H1 (cell line): ENCODE results near the gene NARS2. TPM values are rescaled to one million over a fixed set of nuclear protein-coding genes. Genes with fewer than 3 reads are reported as not detected.

Experiments
- CTCF ChIA-PET: fragments of 300-600 bp; sonication (Branson Sonifier 250); formaldehyde crosslinking; loops from one replicate; lab custom pipeline; 2021; ENCODE audit not compliant: partially characterized antibody; lab: Charles Lee
- POLR2A ChIA-PET: fragments of 300-600 bp; sonication (Branson Sonifier 250); formaldehyde crosslinking; loops from one replicate; lab custom pipeline; 2021; ENCODE audit warnings: inconsistent platforms; ENCODE audit not compliant: partially characterized antibody; lab: Charles Lee
- DNase-seq, 2 experiments: peaks; one replicate each; pipeline versions ENCODE4 v3.0.0 to v3.0.0-alpha.2; 2010 to 2022; ENCODE audit warnings: low spot score in 2 of 2, low read depth in 1 of 2, mixed read lengths in 1 of 2
- FAIRE-seq: peaks from 2 replicates; lab custom pipeline; 2011; peaks lifted over from hg19 to GRCh38; lab: Jason Lieb, UNC
- H2AFZ ChIP-seq: 2 replicates; pipeline ENCODE4 v1.8.1; 2012; ENCODE audit warnings: low read length, inconsistent platforms
- H2AK5ac ChIP-seq: 2 replicates; pipeline ENCODE4 v1.6.1; 2013; ENCODE audit warnings: low read depth, low read length
- H2BK120ac ChIP-seq: replicated peaks from 2 replicates; pipeline ENCODE3; 2013; ENCODE audit warnings: low read depth, low read length, inconsistent platforms
- H2BK12ac ChIP-seq: 2 replicates; pipeline ENCODE4 v1.6.1; 2013; ENCODE audit warnings: low read depth, low read length
- H2BK15ac ChIP-seq: 2 replicates; pipeline ENCODE4 v1.6.1; 2013; ENCODE audit warnings: low read length
- H2BK20ac ChIP-seq: 2 replicates; pipeline ENCODE4 v1.6.1; 2013; ENCODE audit warnings: low read length
- H2BK5ac ChIP-seq: 2 replicates; pipeline ENCODE4 v1.6.1; 2013; ENCODE audit warnings: low read depth, low read length
- H3K14ac ChIP-seq: 2 replicates; pipeline ENCODE4 v1.6.1; 2013; ENCODE audit warnings: inconsistent platforms; ENCODE audit not compliant: insufficient read length
- H3K18ac ChIP-seq: 2 replicates; pipeline ENCODE4 v1.6.1; 2013; ENCODE audit warnings: low read length; ENCODE audit errors: extremely low read depth
- H3K23ac ChIP-seq: 2 replicates; pipeline ENCODE4 v1.6.1; 2013; ENCODE audit warnings: inconsistent platforms; ENCODE audit not compliant: insufficient read length
- H3K23me2 ChIP-seq: 2 replicates; pipeline ENCODE4 v1.6.1; 2013; ENCODE audit warnings: low read depth, low read length
- H3K27ac ChIP-seq: 2 replicates; pipeline ENCODE4 v1.6.1; 2011; ENCODE audit warnings: low read depth, low read length, inconsistent platforms
- H3K27me3 ChIP-seq, 4 experiments: replicated peaks in 1 of 4; 1 replicate in 1 of 4; 2 replicates in 3 of 4; pipeline versions ENCODE4 v1.6.1 to v1.8.1; 2011 to 2013; ENCODE audit warnings: low read length in 3 of 4, mild to moderate bottlenecking in 3 of 4, inconsistent platforms in 2 of 4, mixed read lengths in 2 of 4, moderate library complexity in 1 of 4; ENCODE audit not compliant: control insufficient read depth in 3 of 4, insufficient read depth in 3 of 4; ENCODE audit errors: extremely low read depth in 1 of 4
- H3K36me3 ChIP-seq, 4 experiments: 2 replicates each; pipeline versions ENCODE4 v1.6.1 to v1.8.1; 2011 to 2013; ENCODE audit warnings: mild to moderate bottlenecking in 4 of 4, low read length in 3 of 4, moderate library complexity in 2 of 4, control low read depth in 1 of 4, inconsistent platforms in 1 of 4; ENCODE audit not compliant: insufficient read depth in 4 of 4, control insufficient read depth in 2 of 4
- H3K4ac ChIP-seq: replicated peaks from 2 replicates; pipeline ENCODE3; 2013; ENCODE audit warnings: low read length, low read depth, mixed read lengths, inconsistent platforms; ENCODE audit not compliant: insufficient read length
- H3K4me1 ChIP-seq, 4 experiments: replicated peaks in 1 of 4; 1 replicate in 1 of 4; 2 replicates in 3 of 4; pipeline versions ENCODE4 v1.6.1 to v1.8.1; 2011 to 2013; ENCODE audit warnings: low read length in 3 of 4, inconsistent platforms in 2 of 4, mixed read lengths in 1 of 4; ENCODE audit not compliant: insufficient read depth in 4 of 4, control insufficient read depth in 3 of 4
- H3K4me2 ChIP-seq, 2 experiments: 2 replicates each; pipeline versions ENCODE4 v1.6.1 to v1.8.1; 2011 to 2013; ENCODE audit warnings: low read depth in 2 of 2, low read length in 2 of 2, control low read depth in 1 of 2, inconsistent platforms in 1 of 2, mild to moderate bottlenecking in 1 of 2; ENCODE audit not compliant: insufficient read depth in 1 of 2
- H3K4me3 ChIP-seq, 4 experiments: fragments of 200-600, 300-600 bp in 1 of 4; sonication (generic), shearing (Covaris generic), sonication (Bioruptor Twin) in 1 of 4; 2 replicates each; pipeline versions ENCODE4 v1.5.1 to v1.8.1; 2011 to 2016; ENCODE audit warnings: low read length in 4 of 4, low read depth in 3 of 4, control low read depth in 2 of 4, inconsistent platforms in 2 of 4, mild to moderate bottlenecking in 2 of 4, mixed read lengths in 1 of 4, moderate library complexity in 1 of 4; ENCODE audit not compliant: insufficient read depth in 2 of 4; ENCODE audit errors: extremely low read depth in 1 of 4
- H3K56ac ChIP-seq: replicated peaks from 2 replicates; pipeline ENCODE3; 2013; ENCODE audit warnings: low read depth, mild to moderate bottlenecking, mixed read lengths, low read length, inconsistent platforms; ENCODE audit not compliant: insufficient read length
- H3K79me1 ChIP-seq: 2 replicates; pipeline ENCODE4 v1.6.1; 2013; ENCODE audit warnings: low read depth, low read length, control low read depth
- H3K79me2 ChIP-seq, 2 experiments: 2 replicates each; pipeline versions ENCODE4 v1.6.1 to v1.8.1; 2012 to 2013; ENCODE audit warnings: low read length in 2 of 2, mild to moderate bottlenecking in 2 of 2, inconsistent platforms in 1 of 2; ENCODE audit not compliant: insufficient read depth in 2 of 2, control insufficient read depth in 1 of 2
- H3K9ac ChIP-seq, 4 experiments: replicated peaks in 1 of 4; 1 replicate in 1 of 4; 2 replicates in 3 of 4; pipeline versions ENCODE4 v1.6.1 to v1.8.1; 2011 to 2013; ENCODE audit warnings: low read depth in 3 of 4, low read length in 3 of 4, control low read depth in 2 of 4, mild to moderate bottlenecking in 2 of 4, moderate library complexity in 2 of 4, inconsistent platforms in 1 of 4; ENCODE audit errors: extremely low read depth in 1 of 4
- H3K9me3 ChIP-seq, 2 experiments: 2 replicates each; pipeline versions ENCODE4 v1.6.1 to v1.8.1; 2012 to 2013; ENCODE audit warnings: mild to moderate bottlenecking in 2 of 2, moderate library complexity in 2 of 2, control low read depth in 1 of 2, inconsistent platforms in 1 of 2, low read depth in 1 of 2, low read length in 1 of 2, mixed read lengths in 1 of 2; ENCODE audit not compliant: insufficient read depth in 2 of 2
- H4K20me1 ChIP-seq, 2 experiments: replicated peaks in 1 of 2; 2 replicates each; pipeline versions ENCODE3 to v1.8.1; 2011 to 2013; ENCODE audit warnings: inconsistent platforms in 2 of 2, low read length in 2 of 2, mild to moderate bottlenecking in 1 of 2; ENCODE audit not compliant: insufficient read depth in 2 of 2, control insufficient read depth in 1 of 2
- H4K5ac ChIP-seq: 2 replicates; pipeline ENCODE4 v1.6.1; 2013; ENCODE audit warnings: low read length, low read depth, mixed read lengths, inconsistent platforms; ENCODE audit not compliant: insufficient read length
- H4K8ac ChIP-seq: 2 replicates; pipeline ENCODE4 v1.8.0; 2013; ENCODE audit warnings: mild to moderate bottlenecking, moderate library complexity, low read length, inconsistent platforms; ENCODE audit not compliant: insufficient read depth; ENCODE audit errors: extremely low read depth
- H4K91ac ChIP-seq: replicated peaks from 2 replicates; pipeline ENCODE3; 2013; ENCODE audit warnings: low read length, mixed read lengths, inconsistent platforms; ENCODE audit not compliant: insufficient read length
- ATF2 ChIP-seq: IDR thresholded peaks from 2 replicates; pipeline ENCODE4 v1.6.1; 2012; ENCODE audit warnings: low read length, inconsistent platforms
- ATF3 ChIP-seq: IDR thresholded peaks from 2 replicates; pipeline ENCODE4 v1.6.1; 2011; ENCODE audit warnings: low read depth, mild to moderate bottlenecking, low read length; ENCODE audit not compliant: insufficient read depth
- BACH1 ChIP-seq: IDR thresholded peaks from 2 replicates; pipeline ENCODE4 v1.6.1; 2012; ENCODE audit warnings: low read length, improper control_type of control experiment
- BCL11A ChIP-seq, 2 experiments: IDR thresholded peaks; one replicate each; pipeline ENCODE4 v1.6.1; 2011; ENCODE audit warnings: low read depth in 2 of 2, low read length in 2 of 2, mild to moderate bottlenecking in 2 of 2
- FOSL1 ChIP-seq: IDR thresholded peaks from 2 replicates; pipeline ENCODE4 v1.6.1; 2011; ENCODE audit warnings: mild to moderate bottlenecking, low read depth, low read length, moderate library complexity; ENCODE audit not compliant: insufficient read depth
- MAFK ChIP-seq: IDR thresholded peaks from 2 replicates; pipeline ENCODE4 v1.6.1; 2012; ENCODE audit warnings: low read depth, mild to moderate bottlenecking, improper control_type of control experiment, low read length
- NANOG ChIP-seq: IDR thresholded peaks from 2 replicates; pipeline ENCODE4 v1.6.1; 2011; ENCODE audit warnings: low read length, low read depth, mild to moderate bottlenecking, inconsistent platforms; ENCODE audit not compliant: insufficient read depth, poor library complexity, severe bottlenecking
- PHF8 ChIP-seq: fragments of 200-600 bp; sonication (generic); conservative IDR thresholded peaks from 2 replicates; pipeline ENCODE4 v1.7.1; 2012; ENCODE audit warnings: low read depth, mild to moderate bottlenecking, inconsistent platforms, low read length, moderate library complexity
- POU5F1 ChIP-seq: IDR thresholded peaks from 2 replicates; pipeline ENCODE4 v1.6.1; 2011; ENCODE audit warnings: low read depth, mild to moderate bottlenecking, low read length, moderate library complexity
- TBP ChIP-seq: IDR thresholded peaks from 2 replicates; pipeline ENCODE4 v1.6.1; 2011; ENCODE audit warnings: low read depth, low read length, improper control_type of control experiment
- ZNF274 ChIP-seq: IDR thresholded peaks from 2 replicates; pipeline ENCODE4 v1.7.0; 2012; ENCODE audit warnings: low read length, borderline replicate concordance; ENCODE audit errors: extremely low read depth
- WGBS, 2 experiments: shearing (Covaris generic) in 1 of 2; methylation state at CpG; one replicate each; pipeline versions ENCODE4 v1.1.6 to v1.1.7; 2013 to 2015; ENCODE audit warnings: low lambda C conversion rate in 2 of 2, mixed read lengths in 2 of 2, inconsistent platforms in 1 of 2, low coverage in 1 of 2, missing lambda C conversion rate in 1 of 2; ENCODE audit not compliant: insufficient replicate concordance in 2 of 2, insufficient coverage in 1 of 2, insufficient read length in 1 of 2; ENCODE audit errors: extremely low coverage in 1 of 2, missing lambda C conversion rate in 1 of 2; 5-methylcytosine and 5-hydroxymethylcytosine counted together
- polyA plus RNA-seq, 7 experiments: library from polyadenylated mRNA; depleted of rRNA in 3 of 7; stranded (reverse) in 5 of 7; unstranded in 2 of 7; fragments of >200 nt in 5 of 7; fragments of 200-250 nt in 2 of 7; gene quantifications; 1 replicate in 5 of 7; 2 replicates in 1 of 7; 4 replicates in 1 of 7; pipeline versions ENCODE4 v1.2.1 to v1.2.3, GENCODE V29; 2011 to 2013; ENCODE audit warnings: missing spikeins in 2 of 7, mixed read lengths in 2 of 7
- total RNA-seq: library from RNA; stranded (reverse); fragmentation: NEBNext Ultra II Directional; extraction: Animal tissue kit (Norgen Biotek cat#: 25700); gene quantifications from 2 replicates; pipeline ENCODE4 v1.2.1, GENCODE V29; 2021

Gene NARS2
- total and polyA plus RNA-seq, 2 of the 8 experiments (the other 6 are each of a cell fraction or from before 2014, with no cell fraction given): 26.2 to 51.6 TPM

- WGBS, 2 experiments: 95% methylated on average over 3 of the region's 3 CpGs; no CpG with 5 or more reads in 1 of the 2 experiments
- H2BK20ac ChIP-seq: no peak overlapping the region
- H3K36me3 ChIP-seq: peaks cover 0 to 5% (median under 1%) of the 10 kb centered on the region in 4 experiments; a peak in 1 of 8 replicates
- H2AK5ac ChIP-seq: no peak overlapping the region
- no peak overlapping the region for H3K14ac ChIP-seq
- CTCF ChIA-PET: interaction anchor here (0.5 to 1.6 kb wide), 3 partner anchors 10 to 36 kb away, joined by 3 to 5 read pairs (median 4); no protein-coding TSS in a partner anchor
- no peak overlapping the region for H3K4ac ChIP-seq
- peaks cover 1 to 2% of the 10 kb centered on the region in 2 experiments for H4K20me1 ChIP-seq
- H3K56ac ChIP-seq: no peak overlapping the region
- H3K9me3 ChIP-seq: no peaks in the 10 kb centered on the region
- no peak overlapping the region for H3K4me2 ChIP-seq
- no peak overlapping the region for H2BK15ac ChIP-seq
- no peak for TF ChIP-seq POU5F1
- no peak for TF ChIP-seq BCL11A (IDR thresholded peaks at IDR 0.05; ENCODE audit: low read depth in 2 of 2, low read length in 2 of 2)
- TF ChIP-seq NANOG: no peak
- TF ChIP-seq ATF3: no peak
- no peak for TF ChIP-seq TBP
- no peak for TF ChIP-seq BACH1
- TF ChIP-seq ATF2: no peak
- TF ChIP-seq MAFK: no peak
- TF ChIP-seq ZNF274: no peak
- no peak for TF ChIP-seq PHF8
- TF ChIP-seq FOSL1: no peak
- no peak overlapping the region for H3K9ac ChIP-seq
- H3K27me3 ChIP-seq: no peaks in the 10 kb centered on the region
- no peaks in the 10 kb centered on the region for H3K4me1 ChIP-seq
- no peaks in the 10 kb centered on the region for H3K23me2 ChIP-seq
- H3K18ac ChIP-seq: no peak overlapping the region
- no peak overlapping the region for H2BK120ac ChIP-seq
- H4K8ac ChIP-seq: no peak overlapping the region; the same call in 1 of the 2 replicates
- H3K79me2 ChIP-seq: peaks cover 0 to 4% of the 10 kb centered on the region in 2 experiments; a peak in 1 of 4 replicates
- H2BK12ac ChIP-seq: no peak overlapping the region
- H3K79me1 ChIP-seq: no peaks in the 10 kb centered on the region
- H3K23ac ChIP-seq: no peak overlapping the region
- no peak overlapping the region for H2AFZ ChIP-seq
- DNase-seq: no peak
- H3K4me3 ChIP-seq: no peak overlapping the region
- POLR2A ChIA-PET: interaction anchor here (0.6 kb wide), 1 partner anchor 54 kb away, joined by 3 read pairs; no protein-coding TSS in a partner anchor
- H4K5ac ChIP-seq: no peak overlapping the region
- H3K27ac ChIP-seq: no peak overlapping the region
- no peak for FAIRE-seq
- H4K91ac ChIP-seq: no peak overlapping the region
- H2BK5ac ChIP-seq: no peak overlapping the region
Measured at GRCh38 chr11:78532991-78533390, 41.7 kb downstream of the NARS2 start.
